ENCODE measurements around the gene WWOX.

Gene WWOX

DNA sequence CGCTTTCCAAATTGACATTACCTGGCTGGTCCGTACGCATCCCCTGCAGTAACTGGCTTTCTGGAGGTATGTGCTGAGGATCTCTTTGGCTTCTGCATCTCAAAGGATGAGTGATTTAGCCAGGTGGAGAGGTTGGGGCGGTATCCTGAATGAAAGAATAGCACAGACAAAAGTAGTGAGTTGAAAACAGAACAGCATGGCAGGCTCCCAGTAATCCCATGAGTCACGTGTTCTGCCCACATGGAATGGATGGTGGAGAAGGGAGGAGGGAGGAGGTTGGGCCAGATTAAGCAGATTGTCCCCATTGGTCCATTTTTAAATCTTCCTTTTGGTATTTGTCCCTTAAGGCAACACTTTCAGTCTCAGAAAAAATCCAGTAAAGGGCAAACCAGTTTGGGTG lies 176.0 kb downstream of the WWOX start:
- no peak for DNase-seq (ENCODE audit: low spot score)

DNA sequence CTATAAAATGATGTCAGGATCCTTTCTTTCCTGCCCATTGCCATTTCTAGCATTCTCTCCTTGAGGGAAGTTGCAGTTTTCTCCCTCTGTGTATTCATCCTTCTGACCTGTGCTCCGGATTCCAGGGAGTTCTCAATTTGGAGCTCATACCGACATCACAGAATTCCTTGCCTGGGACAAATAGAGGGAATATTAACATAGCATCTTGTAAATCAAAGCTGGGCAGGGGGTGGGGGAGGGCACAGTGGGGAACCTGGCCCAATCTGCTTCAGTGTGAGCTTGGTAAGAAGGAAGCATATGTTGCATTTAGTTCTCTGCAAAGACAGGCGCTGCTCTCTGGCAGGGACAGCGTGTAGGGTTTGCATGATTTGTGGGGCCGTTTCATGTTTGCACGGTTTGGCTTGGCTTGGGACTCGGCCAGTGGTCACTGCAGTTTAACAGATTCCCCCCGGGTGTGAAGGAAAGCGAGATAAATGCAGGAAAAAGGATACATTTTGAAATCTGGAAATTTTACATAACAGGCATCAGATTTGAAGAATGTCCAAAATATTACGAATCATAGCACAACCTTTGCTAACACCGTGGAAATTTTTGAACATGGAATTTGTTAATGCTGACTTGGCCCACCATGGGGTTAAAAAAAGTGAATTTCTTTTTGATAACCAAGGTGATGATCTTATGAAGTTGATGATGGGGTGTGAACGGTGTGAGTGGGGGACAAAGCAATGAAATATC lies 178.0 kb downstream of the WWOX start:
- DNase-seq (ENCODE audit: low spot score): no peak

DNA sequence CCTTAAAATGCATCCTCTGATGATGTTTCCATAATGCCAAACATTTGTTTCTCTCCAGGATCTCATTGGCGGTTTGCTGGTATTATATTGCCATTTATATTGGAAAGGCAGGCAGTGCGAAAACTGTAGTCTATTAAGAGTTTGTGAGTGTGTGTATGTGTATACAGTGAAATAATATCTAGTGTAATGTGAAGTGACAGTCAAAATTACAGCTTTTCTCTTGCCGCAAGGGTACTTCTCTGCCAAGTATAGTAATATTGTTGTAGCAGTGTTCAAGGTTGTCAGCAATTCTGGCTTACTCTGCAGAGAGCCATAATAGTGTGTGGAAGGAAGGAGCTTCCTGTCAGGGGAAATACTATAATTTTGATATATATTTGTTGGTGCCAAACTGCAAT lies 178.6 kb downstream of the WWOX start:
- no peak for DNase-seq (ENCODE audit: low spot score)

DNA sequence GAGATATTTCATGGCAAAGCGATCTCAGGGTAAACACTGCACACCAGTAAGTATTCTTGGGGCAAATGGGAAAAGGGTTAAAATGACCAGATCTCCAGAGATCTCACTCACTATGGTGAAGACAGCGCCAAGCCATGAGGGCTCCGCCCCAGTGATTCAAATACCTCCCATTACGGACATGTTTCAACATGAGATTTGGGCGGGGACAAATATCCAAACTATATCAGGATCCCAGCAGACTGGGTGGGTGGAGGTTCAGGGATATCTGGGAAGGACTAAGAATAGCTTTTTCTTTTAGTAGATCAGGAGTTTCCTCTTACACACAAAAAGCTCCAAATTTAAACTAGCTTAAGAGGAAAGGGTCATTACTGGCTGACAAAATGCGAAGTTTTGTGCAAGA lies 181.7 kb downstream of the WWOX start:
- DNase-seq (ENCODE audit: low spot score): no peak

DNA sequence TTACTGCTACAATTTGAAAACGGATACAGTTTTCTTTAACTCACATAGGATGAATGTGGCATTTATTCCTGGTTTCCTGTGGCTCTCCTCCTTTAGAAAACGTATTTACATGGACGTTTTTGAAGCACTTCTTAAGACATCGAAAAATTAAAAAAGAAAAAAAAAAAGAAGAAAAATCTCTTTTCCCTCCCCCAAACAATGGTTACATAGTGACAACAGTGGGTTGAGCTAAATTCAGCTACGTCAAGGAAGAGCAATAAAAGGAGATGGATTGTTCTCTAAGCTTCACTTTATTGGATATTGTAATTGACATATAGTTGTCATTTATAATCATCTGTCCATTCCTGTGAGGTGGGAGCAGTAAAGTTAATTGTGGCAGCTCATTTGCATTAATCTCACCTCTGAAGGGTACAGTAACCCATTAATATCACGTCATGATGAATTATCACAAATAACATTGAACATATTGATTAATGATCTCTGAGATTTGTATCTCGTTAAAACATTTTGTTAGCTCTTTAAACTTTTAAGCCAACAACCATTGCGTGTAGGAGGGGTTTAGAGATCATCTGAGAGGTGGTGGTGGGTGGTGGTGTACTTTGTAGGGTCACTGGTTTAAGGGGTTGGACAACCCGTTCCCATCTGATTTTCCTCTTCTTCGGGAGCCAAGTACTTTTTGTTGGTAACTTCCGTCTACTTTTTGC lies 184.2 kb downstream of the WWOX start:
- DNase-seq (ENCODE audit: low spot score): no peak

DNA sequence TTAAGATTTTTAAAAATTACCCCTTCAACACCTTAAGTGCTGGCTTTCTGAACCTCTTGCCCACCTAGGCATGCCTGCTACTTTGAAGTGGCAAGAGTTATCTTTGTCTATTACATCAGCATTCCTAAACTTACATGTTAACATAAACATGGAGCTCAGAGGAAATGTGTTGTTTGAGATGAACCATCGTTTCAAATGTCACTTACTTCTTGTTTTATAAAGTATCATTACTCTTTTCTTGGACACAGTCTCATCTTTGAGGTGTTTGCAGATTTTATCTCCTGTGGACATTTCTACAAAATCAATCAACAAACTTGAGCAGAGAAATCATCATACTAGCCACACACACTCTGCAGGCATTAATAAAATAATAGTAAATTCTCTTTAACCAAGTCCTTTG lies 184.9 kb downstream of the WWOX start:
- no peak for DNase-seq (ENCODE audit: low spot score)

DNA sequence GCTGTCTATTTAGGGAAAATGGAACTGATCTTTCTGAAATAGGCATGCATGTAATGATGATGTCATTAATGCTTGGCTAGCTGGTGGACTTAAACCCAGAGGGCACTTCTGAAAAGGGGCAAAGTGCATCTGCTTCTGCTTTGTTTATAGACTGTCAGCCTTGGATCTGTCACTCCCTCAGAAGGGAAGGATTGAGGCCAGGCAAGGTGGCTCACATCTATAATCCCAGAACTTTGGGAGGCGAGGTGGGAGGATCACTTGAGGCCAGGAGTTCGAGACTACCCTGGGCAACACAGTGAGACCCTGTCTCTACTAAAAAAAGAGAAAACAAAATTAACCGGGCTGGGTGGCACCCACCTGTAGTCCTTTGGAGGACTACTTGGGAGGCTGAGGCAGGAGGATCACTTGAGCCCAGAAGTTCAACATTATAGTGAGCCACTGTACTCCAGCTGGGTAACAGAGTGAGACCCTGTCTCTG lies 185.5 kb downstream of the WWOX start:
- no peak for DNase-seq (ENCODE audit: low spot score)

DNA sequence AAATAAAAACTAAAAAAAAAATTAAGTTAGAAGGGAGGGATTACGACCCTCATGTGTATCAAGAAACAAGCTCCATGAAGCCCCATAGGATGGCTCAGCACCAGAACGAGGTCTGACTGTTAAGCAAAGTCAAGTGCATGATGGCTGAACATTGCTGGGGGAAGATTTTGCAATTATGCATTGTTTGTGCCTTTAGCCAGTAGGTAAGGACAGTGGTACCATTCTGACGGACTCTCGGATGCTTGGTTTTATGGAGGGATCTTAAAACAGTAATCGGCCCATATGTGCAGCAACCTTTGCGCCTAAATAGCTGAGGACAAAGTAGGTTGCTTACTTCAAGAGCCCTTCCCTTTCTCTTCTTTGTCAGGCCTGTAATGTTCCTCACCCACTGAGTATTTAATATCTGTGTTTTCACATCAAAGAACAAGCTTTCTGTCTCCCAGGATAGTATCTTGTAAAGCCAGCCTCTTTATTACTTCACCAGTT lies 186.0 kb downstream of the WWOX start:
- DNase-seq (ENCODE audit: low spot score): no peak

DNA sequence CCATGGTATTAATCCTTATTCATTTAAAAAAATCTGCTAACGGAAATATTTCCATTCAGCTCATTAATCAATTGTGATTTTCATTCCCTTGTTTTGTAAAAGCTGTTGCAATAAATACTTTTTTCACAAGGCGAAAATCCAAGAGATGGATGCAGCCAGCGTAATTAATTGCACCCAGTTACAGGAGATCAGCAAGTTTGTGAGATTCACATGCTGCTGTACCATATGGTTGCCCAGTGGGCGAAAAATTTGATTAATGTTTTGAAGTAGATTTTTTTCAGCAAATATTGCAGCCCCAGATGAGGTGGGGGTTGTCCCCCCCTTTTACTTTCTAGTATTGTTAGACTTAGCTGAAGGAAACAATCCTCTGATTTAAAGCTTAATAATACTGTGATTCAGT lies 186.6 kb downstream of the WWOX start:
- DNase-seq (ENCODE audit: low spot score): no peak

DNA sequence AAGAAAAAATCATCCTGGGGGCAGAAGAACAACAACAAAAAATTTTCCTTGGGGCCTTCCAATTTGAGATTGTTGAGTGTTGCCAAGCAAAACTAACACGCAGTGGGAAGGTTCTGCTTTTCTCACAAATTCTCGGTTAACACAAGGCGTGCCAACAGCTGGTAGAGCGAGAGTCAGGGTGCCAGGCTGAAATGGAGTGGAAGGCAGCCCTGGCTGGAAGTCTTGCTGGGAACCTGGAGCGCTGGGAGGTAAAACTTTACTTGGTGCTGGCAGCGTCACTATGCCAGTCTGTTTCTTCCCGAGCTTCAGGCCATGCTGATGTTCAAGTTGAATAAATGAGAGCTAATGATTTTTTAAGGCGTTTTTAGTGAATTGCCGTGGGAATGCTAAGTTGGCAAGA lies 189.4 kb downstream of the WWOX start:
- no peak for DNase-seq (ENCODE audit: low spot score)

DNA sequence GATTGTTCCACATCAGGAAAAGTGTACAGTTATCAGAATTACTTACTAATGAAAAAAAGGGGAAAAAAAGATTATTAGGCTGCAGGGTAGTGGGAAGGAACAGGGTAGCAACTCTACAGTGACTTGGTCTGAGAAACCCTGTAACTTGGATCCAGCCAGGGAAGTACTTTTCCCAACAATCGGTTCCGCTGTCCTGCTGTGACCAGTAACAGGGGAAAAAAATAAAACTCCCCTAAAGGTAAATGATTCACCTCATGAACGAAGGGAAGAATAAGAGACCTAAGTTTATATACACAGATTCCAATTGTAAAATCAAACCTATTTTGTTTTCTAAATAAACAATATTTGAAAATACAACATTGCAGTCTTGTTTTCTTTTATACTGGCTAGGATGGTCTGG lies 189.9 kb downstream of the WWOX start:
- no peak for DNase-seq (ENCODE audit: low spot score)

DNA sequence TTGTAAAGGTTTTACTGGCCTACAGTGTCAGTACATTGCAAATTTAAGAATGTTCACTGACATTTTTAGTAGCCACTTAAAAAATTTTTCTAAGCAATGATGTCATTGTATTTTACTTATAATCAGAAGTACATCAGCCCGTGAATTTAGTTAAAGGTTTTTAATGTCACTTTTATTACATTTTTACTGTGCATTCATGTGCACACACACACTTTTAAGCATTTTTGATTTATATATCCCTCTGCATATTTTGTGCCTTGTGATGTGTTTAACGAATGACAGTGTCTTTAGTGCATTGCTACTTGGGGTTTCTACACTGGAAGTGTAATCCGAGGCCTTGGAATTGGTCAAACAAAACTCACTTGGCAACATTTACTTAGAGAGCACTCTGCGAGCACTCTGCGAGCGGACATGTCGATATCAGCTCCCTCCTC lies 190.4 kb downstream of the WWOX start:
- no peak for DNase-seq (ENCODE audit: low spot score)

DNA sequence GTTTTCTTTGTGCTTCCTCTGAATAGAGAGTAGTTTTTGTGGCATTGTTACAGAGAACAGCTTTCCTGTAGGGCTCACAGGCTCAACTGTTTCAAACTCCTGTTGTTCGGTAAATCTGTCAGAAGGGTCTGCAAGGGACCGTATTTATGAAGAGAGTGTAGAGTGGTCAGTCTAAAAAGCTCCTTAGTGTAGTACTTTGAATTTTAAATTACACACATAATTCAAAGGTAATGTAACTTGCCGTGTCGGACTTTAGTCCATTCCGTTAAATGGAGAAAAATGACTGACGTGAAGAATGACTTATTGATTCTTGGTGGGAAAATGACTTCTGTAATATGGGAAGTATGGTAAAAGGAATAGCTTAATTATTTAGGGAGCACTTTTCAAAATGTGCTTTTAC lies 190.9 kb downstream of the WWOX start:
- no peak for DNase-seq (ENCODE audit: low spot score)

DNA sequence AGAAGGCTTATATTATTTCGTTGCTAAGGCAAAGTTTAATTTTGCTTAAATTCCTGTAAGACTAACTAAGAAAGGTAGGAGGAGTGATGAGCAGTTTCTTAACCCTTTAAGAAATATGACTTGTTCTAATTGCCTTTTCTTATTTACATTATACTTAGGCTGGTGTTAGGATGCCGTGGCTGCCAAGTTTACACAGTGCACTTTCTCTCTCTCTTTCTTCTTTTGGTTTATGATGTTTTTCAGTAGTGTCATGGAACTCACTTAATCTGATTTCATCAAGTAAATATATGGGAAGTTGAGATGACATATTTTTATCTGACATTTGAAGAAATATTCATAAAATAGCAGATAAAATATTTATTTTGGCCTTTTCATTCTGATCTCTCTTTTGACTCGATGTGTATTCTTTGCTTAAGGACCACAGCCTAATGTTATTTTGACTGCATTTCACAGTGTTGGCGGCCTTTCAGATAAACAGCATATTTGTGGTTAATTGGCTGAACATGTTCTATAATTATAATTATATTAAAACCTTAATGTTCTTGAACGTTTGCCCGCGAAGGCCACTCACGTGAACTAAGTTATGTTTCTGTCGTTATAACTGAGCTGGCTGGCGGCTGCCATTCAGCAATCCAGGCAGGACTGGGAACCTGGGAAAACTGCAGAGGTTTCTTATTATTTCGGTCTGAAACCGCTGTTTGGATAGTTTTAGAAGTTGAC lies 191.6 kb downstream of the WWOX start:
- DNase-seq (ENCODE audit: low spot score): no peak

DNA sequence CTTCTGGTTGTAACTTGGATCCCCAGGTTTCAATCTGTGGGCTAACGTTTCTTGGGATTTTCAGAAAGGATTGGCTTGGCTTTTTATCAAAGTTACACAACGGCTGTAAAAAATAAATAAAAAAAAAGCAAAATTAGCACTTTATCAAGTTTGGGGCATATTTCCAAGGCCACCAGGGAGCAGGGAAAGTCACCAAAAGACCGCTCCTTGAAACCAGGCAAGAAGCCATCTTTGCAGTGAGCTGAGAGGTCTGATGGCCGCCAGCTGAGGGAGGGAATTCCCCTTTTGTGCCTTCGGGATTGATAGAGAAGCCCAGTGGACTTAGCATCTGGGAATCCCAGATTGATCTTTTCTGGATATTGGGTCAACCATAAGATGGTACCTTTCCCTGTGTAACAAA lies 192.2 kb downstream of the WWOX start:
- DNase-seq (ENCODE audit: low spot score): no peak

DNA sequence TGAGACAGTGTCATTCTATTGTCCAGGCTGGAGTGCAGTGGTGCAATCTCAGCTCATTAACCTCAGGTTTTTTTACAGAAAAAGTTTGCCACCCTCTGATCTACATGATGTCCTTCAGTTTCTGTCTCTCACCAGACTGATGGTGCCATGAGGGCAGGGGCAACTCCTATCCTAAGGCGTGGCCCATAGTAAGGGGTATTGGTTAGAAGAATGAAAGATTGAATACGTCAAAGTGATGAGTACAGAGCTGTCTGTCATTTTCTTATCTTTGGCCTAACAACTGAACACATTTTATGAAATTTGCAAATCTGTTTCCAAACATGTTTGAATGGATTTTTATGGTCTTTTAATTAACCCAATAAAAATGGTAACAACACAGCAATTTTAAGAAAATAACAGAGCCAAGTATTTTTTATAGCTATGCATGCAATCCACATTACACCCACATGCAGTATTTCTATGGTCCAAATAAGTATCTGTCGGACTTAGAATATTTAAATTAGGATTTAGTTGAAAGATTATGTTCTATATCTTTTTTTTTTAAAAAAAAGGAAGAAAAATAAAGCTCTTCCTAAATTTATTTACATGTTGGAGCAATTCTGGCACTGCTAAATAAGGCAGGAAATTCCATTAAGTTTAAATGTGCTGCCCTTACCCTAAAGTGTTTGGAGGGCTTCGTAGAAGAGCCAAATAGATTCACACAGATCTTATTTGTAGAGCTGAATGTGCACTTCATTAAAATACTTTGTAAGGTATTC lies 192.8 kb downstream of the WWOX start:
- DNase-seq (ENCODE audit: low spot score): no peak

DNA sequence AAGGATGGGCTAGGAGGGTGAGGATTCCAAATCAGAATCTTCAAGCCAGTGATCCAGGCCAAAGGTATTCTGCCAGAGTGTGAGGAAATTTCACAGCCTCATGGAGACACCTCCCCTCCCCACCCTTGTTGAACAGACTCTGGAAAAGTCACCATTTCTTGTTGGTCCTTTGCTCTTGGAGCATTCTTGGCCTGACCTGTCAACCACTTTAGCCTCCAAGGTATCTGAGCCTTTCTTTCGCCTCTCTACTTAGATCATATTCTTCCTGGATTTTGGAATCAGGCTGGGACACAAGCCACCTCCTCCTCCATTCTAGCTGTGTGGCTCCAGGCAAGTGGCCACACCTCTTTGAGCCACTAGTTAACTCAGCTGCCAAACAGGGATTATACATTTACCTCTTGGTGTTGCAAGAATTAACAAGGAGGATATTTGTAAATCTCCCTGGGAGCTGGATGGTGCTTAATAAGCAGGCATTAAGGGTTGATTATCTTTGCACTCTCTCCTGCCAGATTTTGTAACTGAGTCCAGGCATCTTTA lies 193.5 kb downstream of the WWOX start:
- no peak for DNase-seq (ENCODE audit: low spot score)

DNA sequence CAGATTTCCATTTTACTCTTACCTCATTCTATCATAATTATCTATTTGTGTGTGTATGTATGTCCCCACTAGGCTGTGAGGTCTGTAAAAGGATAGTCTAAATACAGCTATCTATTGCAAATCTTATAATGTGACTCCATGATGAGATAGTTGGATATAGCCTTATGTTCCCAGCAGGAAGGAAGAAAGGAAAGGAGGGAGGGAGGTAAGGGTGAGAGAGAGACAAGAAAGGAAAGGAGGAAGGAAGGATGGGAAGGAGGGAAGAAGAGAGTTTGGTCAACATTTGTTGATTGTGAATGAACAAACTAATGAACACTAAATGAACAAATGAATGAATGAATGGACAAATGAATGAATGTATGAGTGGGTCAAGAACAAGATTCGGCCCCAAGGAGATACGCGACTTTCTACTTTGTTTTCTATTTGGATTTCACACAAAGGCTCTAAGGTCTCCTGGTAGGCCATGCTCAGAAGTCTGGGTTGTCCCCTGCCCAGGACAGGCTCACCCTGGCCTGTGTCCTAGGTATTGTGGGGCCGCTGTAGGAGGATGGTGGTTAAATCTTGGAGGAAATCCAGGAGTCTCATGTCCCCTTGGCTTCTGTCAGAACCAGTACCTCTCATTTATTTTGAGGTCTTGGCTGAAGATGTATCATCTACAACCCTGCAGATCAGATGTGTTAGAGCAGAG lies 195.2 kb downstream of the WWOX start:
- DNase-seq (ENCODE audit: low spot score): no peak

DNA sequence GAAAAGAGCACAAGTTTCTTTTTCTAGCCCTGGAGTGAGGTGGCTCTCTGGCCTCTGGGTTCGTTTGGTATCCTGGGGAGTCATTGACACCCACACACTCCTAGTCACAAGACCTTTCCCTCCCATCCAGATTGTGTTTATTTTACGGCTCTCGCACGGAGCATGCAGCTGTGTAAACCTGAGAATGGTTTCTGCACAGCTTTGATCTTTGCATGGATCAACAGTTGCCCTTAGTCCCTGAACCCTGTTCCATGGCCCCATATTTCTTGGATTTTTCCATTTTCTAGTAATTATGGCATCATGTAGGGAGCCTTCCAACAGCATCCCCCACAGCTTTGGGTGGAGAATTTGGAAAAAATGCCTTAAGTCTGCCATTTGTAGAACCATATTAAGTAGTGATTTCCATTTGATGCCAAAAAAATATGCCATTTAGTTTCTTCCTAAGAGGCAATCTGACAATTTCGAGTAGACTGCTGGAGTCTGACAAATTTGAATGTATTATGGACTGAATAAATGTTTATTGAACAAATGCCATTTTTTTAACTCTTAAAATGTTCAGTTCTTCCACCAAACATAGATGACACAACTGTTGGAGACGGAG lies 197.7 kb downstream of the WWOX start:
- no peak for DNase-seq (ENCODE audit: low spot score)

DNA sequence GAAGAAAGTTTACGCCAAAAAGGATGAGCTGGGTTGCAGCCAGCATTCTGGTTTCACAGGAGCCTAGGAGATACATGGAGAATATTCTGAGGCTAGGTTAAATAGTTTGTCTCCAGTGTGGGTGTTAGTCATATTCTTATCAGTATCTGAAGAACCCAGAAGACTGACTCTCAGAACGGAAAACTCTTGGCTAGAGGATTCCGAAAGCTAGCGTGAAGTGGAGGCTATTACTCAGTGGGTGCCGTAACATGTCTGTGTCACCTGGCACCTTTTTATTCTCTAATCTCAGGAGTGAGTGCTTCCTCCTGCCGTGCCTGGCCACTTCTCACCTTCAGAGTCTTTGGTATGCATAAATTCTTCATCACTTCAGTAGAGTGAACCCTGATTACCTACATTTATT lies 199.5 kb downstream of the WWOX start:
- DNase-seq (ENCODE audit: low spot score): no peak

DNA sequence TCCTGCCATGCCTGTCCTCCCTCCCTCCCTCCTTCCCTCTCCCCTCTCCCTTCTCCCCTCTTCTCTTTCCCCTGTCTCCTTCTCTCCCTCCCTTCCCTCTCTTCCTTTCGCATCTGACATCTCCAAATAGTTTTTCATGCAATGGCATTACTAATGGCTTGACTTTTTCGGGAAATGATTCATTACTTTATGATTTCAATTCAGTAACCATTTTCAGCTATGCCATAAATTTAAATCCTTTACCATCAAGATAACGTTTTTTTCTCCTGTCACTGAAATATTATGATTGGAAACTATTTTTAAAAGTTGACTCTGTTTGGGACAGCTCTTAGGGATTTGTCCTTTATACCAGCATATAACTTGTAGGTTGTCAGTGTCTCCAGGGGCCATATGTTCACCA lies 201.0 kb downstream of the WWOX start:
- DNase-seq (ENCODE audit: low spot score): no peak
